T follicular helper cell (primary cell): ENCODE data around the gene ZNF724.

Experiments used
- DNase-seq: peaks from one replicate; pipeline ENCODE4 v3.0.0-alpha.2; 2020; ENCODE audit warnings: low read depth

The ZNF724 gene

GRCh38 chr19:23241419-23241818 lies 8.8 kb downstream of the ZNF724 start:
- DNase-seq = no peak

- DNase-seq = no peak
These were observed 27.1 kb downstream of the ZNF724 start for GRCh38 chr19:23222998-23223652.

- no peak for DNase-seq
These were observed 46.3 kb downstream of the ZNF724 start for GRCh38 chr19:23203841-23204344.

DNA sequence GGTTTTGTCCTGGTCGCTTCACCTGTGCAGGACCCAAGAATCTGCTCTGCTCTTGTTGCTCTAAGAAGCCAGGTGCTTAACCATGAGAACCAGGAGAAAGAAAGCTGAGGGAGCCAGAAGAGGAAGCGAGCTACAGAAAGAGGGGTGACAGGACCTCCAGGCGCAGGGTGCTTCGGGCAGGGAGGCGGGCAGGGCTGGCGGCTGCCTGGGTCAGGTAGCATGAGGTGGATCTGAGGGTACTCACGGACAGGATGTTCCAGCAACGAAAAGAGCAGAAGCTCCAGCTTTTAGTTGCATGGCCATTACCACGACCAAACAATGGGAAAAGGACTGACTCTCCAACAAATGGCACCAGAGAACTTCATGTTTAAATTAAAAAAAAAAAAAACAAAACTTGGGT lies 59.9 kb downstream of the ZNF724 start:
- no peak for DNase-seq

GRCh38 chr19:23183251-23183650 lies 66.9 kb downstream of the ZNF724 start:
- no peak for DNase-seq
